Measurements from ENCODE around the gene NAALADL2. TPM values are rescaled to one million over a fixed set of nuclear protein-coding genes. Genes with fewer than 3 reads are reported as not detected.

NAALADL2 gene
- total RNA-seq, 1 donor, result 23.5 TPM

DNA sequence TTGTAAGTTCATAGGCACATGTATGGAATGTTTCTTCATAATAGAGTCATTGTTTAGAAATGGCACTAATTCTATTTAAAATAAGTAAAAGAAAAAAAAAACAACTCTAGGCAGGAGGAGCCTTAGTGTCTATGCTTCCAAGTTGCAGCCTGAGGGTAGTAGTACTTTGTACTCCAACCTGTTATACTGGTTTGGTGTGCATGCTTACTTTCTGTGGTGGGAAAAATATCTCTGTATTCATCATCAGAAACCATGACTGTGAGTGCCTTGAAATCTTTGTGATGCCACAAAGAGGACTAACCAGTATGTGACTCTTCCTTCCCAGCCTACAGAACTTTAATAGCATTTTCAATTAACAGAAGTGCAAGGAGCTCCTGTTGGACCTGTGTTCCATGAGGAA, 4.4 kb downstream of the NAALADL2 start:
- H3K9me3 ChIP-seq (ENCODE audit: low read depth, low read length), result no peaks in the 10 kb centered on the region
- no peak overlapping the region for H3K4me3 ChIP-seq (ENCODE audit: insufficient read depth, low read length)
- H4K20me1 ChIP-seq (ENCODE audit: insufficient read depth, low read length), result no peaks in the 10 kb centered on the region
- H3K4me1 ChIP-seq (ENCODE audit: insufficient read depth, low read length), result no peaks in the 10 kb centered on the region
- no peak overlapping the region for H2AFZ ChIP-seq (ENCODE audit: low read length)
- H3K4me2 ChIP-seq (ENCODE audit: insufficient read depth, low read length), result no peak overlapping the region
- no peak for DNase-seq (ENCODE audit: insufficient read length, low spot score, missing footprints)
- H3K27ac ChIP-seq (ENCODE audit: low read depth, low read length), result no peak overlapping the region
- H3K27me3 ChIP-seq (ENCODE audit: insufficient read depth, low read length), result no peaks in the 10 kb centered on the region
- H3K36me3 ChIP-seq (ENCODE audit: insufficient read depth, low read length), result no peaks in the 10 kb centered on the region
- no peaks in the 10 kb centered on the region for H3K79me2 ChIP-seq (ENCODE audit: insufficient read depth, low read length)
- TF ChIP-seq CTCF (IDR thresholded peaks at IDR 0.05; ENCODE audit: extremely low read depth, low read depth, low read length), result no peak

DNA sequence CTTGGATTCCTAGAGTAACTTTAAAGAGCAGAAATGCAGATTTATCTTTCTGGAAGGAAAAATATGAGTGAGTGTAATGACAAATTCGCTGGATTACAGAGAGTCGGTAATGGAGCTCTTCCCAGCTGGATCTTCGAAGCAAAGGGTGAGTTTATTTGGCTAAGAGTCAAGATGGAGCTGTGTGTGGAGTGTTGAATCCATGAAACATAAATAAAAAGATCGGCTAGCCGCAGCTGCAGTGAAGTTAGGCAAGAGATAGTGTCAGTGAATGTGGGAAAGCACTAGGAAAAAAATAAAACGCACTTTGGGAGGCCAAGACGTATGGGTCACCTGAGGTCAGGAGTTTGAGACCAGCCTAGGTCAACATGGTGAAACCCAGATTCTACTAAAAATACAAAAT, 10.3 kb downstream of the NAALADL2 start:
- TF ChIP-seq CTCF (IDR thresholded peaks at IDR 0.05; ENCODE audit: extremely low read depth, low read depth, low read length), result no peak
- Histone ChIP-seq H3K4me3 (ENCODE audit: insufficient read depth, low read length) (no peak overlapping the region), H3K4me2 (ENCODE audit: insufficient read depth, low read length) (no peak overlapping the region), H2AFZ (ENCODE audit: low read length) (no peak overlapping the region), H4K20me1 (ENCODE audit: insufficient read depth, low read length) (no peaks in the 10 kb centered on the region), H3K36me3 (ENCODE audit: insufficient read depth, low read length) (no peaks in the 10 kb centered on the region), H3K4me1 (ENCODE audit: insufficient read depth, low read length) (no peaks in the 10 kb centered on the region), H3K79me2 (ENCODE audit: insufficient read depth, low read length) (no peaks in the 10 kb centered on the region), H3K27ac (ENCODE audit: low read depth, low read length) (no peak overlapping the region), H3K9me3 (ENCODE audit: low read depth, low read length) (no peaks in the 10 kb centered on the region), H3K27me3 (ENCODE audit: insufficient read depth, low read length) (no peaks in the 10 kb centered on the region)
- DNase-seq (ENCODE audit: insufficient read length, low spot score, missing footprints), result no peak

DNA sequence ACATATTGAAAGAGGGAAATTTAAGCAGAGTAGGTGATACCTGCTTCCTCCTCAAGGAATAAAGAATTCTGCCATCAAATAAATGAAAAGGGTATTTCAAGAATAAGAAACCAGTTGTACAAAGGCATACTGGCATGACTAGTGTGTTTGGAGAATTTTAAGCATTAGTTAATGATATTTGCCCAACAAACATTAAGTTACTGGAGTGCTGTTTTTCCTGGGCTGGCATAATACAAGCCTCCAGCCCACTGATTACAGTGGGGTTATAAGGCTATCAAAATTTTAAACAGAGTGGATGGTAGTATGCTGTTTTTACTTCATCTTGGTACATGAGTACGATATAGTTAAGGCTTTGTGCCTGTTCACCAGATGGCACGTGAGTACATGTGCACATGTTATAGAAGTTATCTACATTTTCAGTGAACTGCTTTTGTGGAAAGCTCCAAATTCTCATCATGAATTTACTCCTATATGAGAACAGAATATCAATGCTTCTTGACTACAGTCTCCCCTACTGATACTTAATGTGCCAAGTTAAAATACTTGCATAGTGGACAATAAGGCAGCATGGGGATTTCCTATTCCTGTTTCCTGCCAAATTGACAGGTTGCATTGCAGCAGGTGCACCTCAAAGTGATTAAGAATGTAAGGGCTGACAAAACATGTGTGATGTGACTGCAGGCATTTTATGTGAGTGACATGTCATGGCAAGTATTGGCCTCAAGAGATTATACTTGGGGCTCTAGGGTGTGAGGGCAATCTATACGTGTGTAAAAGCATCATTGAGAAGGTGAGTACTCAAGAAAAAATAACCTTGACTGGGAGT, 14.9 kb downstream of the NAALADL2 start:
- no peak overlapping the region for H3K4me2 ChIP-seq (ENCODE audit: insufficient read depth, low read length)
- H3K4me3 ChIP-seq (ENCODE audit: insufficient read depth, low read length), result no peak overlapping the region
- H3K4me1 ChIP-seq (ENCODE audit: insufficient read depth, low read length), result no peaks in the 10 kb centered on the region
- H3K36me3 ChIP-seq (ENCODE audit: insufficient read depth, low read length), result no peaks in the 10 kb centered on the region
- no peaks in the 10 kb centered on the region for H4K20me1 ChIP-seq (ENCODE audit: insufficient read depth, low read length)
- no peaks in the 10 kb centered on the region for H3K79me2 ChIP-seq (ENCODE audit: insufficient read depth, low read length)
- H3K9me3 ChIP-seq (ENCODE audit: low read depth, low read length), result no peaks in the 10 kb centered on the region
- H3K27me3 ChIP-seq (ENCODE audit: insufficient read depth, low read length), result no peaks in the 10 kb centered on the region
- no peak for DNase-seq (ENCODE audit: insufficient read length, low spot score, missing footprints)
- H3K27ac ChIP-seq (ENCODE audit: low read depth, low read length), result no peak overlapping the region
- no peak overlapping the region for H2AFZ ChIP-seq (ENCODE audit: low read length)
- TF ChIP-seq CTCF (IDR thresholded peaks at IDR 0.05; ENCODE audit: extremely low read depth, low read depth, low read length), result no peak

DNA sequence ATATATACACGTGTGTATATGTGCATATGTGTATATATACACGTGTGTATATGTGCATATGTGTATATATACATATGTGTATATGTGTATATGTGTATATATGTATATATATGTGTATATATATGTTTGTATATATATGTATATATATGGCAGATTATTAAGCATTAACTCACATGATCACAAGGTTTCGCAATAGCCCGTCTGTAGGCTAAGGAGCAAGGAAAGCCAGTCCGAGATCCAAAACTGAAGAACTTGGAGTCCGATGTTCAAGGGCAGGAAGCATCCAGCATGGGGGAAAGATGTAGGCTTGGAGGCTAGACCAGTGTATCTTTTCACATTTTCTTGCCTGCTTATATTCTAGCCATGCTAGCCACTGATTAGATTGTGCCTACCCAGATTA, 23.7 kb downstream of the NAALADL2 start:
- Histone ChIP-seq H3K9me3 (ENCODE audit: low read depth, low read length) (no peaks in the 10 kb centered on the region), H3K4me1 (ENCODE audit: insufficient read depth, low read length) (no peaks in the 10 kb centered on the region), H3K27me3 (ENCODE audit: insufficient read depth, low read length) (no peaks in the 10 kb centered on the region), H2AFZ (ENCODE audit: low read length) (no peak overlapping the region), H3K79me2 (ENCODE audit: insufficient read depth, low read length) (no peaks in the 10 kb centered on the region), H3K36me3 (ENCODE audit: insufficient read depth, low read length) (no peaks in the 10 kb centered on the region), H3K4me3 (ENCODE audit: insufficient read depth, low read length) (no peak overlapping the region), H3K27ac (ENCODE audit: low read depth, low read length) (no peak overlapping the region), H4K20me1 (ENCODE audit: insufficient read depth, low read length) (no peaks in the 10 kb centered on the region), H3K4me2 (ENCODE audit: insufficient read depth, low read length) (no peak overlapping the region)
- TF ChIP-seq CTCF (IDR thresholded peaks at IDR 0.05; ENCODE audit: extremely low read depth, low read depth, low read length), result no peak
- no peak for DNase-seq (ENCODE audit: insufficient read length, low spot score, missing footprints)

Data from osteoblast (primary cell).